ENCODE data around the gene ARHGAP15.

The ARHGAP15 gene

GRCh38 chr2:143263066-143263625 is 133.9 kb downstream of the ARHGAP15 start:
- DNase-seq (ENCODE audit: low spot score): no peak

GRCh38 chr2:143264851-143265250 is 135.6 kb downstream of the ARHGAP15 start:
- no peak for DNase-seq (ENCODE audit: low spot score)

- no peak for DNase-seq (ENCODE audit: low spot score)
Measured at GRCh38 chr2:143279672-143280071, 150.5 kb downstream of the ARHGAP15 start.

GRCh38 chr2:143280097-143280757 is 151.0 kb downstream of the ARHGAP15 start:
- DNase-seq (ENCODE audit: low spot score): no peak

- no peak for DNase-seq (ENCODE audit: low spot score)
Measured at GRCh38 chr2:143282684-143283083, 153.5 kb downstream of the ARHGAP15 start.

GRCh38 chr2:143284087-143284675 is 155.0 kb downstream of the ARHGAP15 start:
- DNase-seq (ENCODE audit: low spot score): peak; percentile 8

- DNase-seq (ENCODE audit: low spot score): no peak
Measured at GRCh38 chr2:143289025-143289424, 159.8 kb downstream of the ARHGAP15 start.

- no peak for DNase-seq (ENCODE audit: low spot score)
Measured at GRCh38 chr2:143290221-143290620, 161.0 kb downstream of the ARHGAP15 start.

- DNase-seq (ENCODE audit: low spot score): no peak
Measured at GRCh38 chr2:143294068-143294467, 164.8 kb downstream of the ARHGAP15 start.

GRCh38 chr2:143296089-143296488 is 166.9 kb downstream of the ARHGAP15 start:
- DNase-seq (ENCODE audit: low spot score): no peak

GRCh38 chr2:143297182-143297581 is 168.0 kb downstream of the ARHGAP15 start:
- no peak for DNase-seq (ENCODE audit: low spot score)

- DNase-seq (ENCODE audit: low spot score): no peak
Measured at GRCh38 chr2:143300536-143300935, 171.3 kb downstream of the ARHGAP15 start.

GRCh38 chr2:143311426-143311825 is 182.2 kb downstream of the ARHGAP15 start:
- DNase-seq (ENCODE audit: low spot score): no peak

GRCh38 chr2:143312441-143312840 is 183.2 kb downstream of the ARHGAP15 start:
- DNase-seq (ENCODE audit: low spot score): peak; percentile 27

GRCh38 chr2:143313861-143314260 is 184.6 kb downstream of the ARHGAP15 start:
- DNase-seq (ENCODE audit: low spot score): no peak

- DNase-seq (ENCODE audit: low spot score): no peak
Measured at GRCh38 chr2:143321994-143322393, 192.8 kb downstream of the ARHGAP15 start.

GRCh38 chr2:143329288-143329687 is 200.1 kb downstream of the ARHGAP15 start:
- no peak for DNase-seq (ENCODE audit: low spot score)

- no peak for DNase-seq (ENCODE audit: low spot score)
Measured at GRCh38 chr2:143333168-143333791, 204.1 kb downstream of the ARHGAP15 start.

- no peak for DNase-seq (ENCODE audit: low spot score)
Measured at GRCh38 chr2:143333847-143334246, 204.6 kb downstream of the ARHGAP15 start.

- DNase-seq (ENCODE audit: low spot score): no peak
Measured at GRCh38 chr2:143334837-143335236, 205.6 kb downstream of the ARHGAP15 start.

GRCh38 chr2:143336719-143337210 is 207.5 kb downstream of the ARHGAP15 start:
- no peak for DNase-seq (ENCODE audit: low spot score)

GRCh38 chr2:143341478-143341877 is 212.3 kb downstream of the ARHGAP15 start:
- DNase-seq (ENCODE audit: low spot score): no peak

GRCh38 chr2:143344780-143345179 is 215.6 kb downstream of the ARHGAP15 start:
- DNase-seq (ENCODE audit: low spot score): no peak

Data from cerebellar cortex (tissue), 1 donor.